ENCODE results near the gene NANOS3.

NANOS3 gene

DNA sequence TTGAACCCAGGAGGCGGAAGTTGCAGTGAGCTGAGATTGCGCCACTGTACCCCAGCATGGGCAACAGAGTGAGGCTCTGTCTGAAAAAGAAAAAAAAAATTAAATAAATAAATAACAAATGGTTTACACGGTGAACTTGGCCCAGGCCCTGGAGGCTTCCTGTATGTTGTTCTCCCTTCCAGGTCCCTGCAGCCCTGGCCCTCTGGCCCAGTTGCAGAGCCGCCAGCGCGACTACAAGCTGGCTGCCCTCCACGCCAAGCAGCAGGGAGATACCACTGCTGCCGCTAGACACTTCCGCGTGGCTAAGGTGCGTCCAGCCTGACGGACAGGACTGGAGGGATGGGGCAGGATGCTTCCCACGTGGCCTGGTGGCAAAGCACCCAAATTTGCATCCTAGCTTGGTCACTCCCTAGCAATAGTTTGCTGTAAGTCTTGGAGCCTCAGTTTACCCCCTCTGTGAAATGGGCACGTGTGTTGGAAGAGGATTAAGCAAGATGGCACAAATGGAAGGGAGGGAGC, 41.0 kb downstream of the NANOS3 start:
- TF ChIP-seq CTCF (IDR thresholded peaks at IDR 0.05): no peak

DNA sequence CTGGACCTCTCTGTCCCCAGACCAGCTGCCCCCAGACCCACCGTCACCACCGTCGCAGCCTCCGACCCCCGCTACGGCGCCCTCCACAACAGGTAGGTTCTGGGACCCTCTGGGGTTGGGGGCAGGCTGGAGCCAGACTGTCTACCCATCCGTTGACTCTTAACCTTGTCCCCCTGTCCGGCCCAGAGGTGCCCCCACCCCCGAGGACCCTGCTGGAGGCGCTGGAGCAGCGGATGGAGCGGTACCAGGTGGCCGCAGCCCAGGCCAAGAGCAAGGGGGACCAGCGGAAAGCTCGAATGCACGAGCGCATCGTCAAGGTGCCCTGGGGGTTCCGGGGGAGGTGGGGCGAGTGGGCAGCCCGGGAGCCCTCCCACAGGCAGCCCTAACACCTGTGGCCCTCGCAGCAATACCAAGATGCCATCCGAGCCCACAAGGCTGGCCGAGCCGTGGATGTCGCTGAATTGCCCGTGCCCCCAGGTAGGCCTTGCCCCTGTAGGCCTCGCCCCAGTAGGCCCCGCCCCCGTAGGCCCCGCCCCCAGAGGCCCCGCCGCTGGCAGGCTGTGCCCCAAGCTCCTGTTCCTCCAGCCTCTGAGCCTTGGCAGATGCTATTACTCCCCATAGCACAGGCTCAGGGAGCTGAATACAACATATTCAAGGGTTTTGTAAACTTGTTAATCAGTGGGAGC, 41.9 kb downstream of the NANOS3 start:
- TF ChIP-seq CTCF (IDR thresholded peaks at IDR 0.05): no peak

DNA sequence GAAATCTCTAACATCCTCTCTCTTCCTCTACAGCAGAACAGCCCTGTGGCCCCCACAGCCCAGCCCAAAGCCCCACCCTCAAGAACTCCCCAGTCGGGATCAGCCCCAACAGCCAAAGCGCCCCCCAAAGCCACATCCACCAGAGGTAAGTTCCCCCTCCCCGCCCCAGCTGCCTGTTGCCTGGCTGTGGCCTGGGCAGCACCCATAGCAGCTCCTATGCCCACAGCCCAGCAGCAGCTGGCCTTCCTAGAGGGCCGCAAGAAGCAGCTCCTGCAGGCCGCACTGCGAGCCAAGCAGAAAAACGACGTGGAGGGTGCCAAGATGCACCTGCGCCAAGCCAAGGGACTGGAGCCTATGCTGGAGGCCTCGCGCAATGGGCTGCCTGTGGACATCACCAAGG, 43.6 kb downstream of the NANOS3 start:
- TF ChIP-seq CTCF (IDR thresholded peaks at IDR 0.05): no peak

GRCh38 chr19:13920940-13921747, 44.2 kb downstream of the NANOS3 start:
- no peak for TF ChIP-seq CTCF (IDR thresholded peaks at IDR 0.05)

DNA sequence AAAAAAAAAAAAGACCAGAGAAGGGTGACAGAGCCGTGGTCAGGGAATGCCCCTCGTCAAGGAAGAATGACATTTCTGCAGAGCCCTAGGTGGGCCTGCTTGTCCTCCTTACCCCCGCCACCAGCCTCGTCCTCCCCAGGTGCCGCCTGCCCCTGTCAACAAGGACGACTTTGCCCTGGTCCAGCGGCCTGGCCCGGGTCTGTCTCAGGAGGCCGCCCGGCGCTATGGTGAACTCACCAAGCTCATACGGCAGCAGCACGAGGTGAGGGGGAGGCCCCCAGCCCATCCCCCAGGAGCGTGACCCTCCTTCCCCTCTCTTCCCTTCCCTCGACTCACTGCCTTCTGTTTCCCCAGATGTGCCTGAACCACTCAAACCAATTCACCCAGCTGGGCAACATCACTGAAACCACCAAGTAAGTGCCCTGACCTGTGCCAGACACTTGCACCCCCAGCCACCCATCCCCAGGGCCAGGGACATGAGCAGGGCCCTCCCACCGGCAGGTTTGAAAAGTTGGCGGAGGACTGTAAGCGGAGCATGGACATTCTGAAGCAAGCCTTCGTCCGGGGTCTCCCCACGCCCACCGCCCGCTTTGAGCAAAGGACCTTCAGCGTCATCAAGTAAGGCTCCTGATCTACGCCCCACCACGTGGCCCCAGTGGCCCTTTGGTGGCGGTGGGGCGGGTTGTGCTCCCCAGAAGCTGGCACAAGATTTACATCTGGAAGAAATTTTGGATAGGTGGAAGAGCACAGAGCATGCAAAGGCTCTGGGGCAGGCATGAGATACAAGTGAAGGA, 46.5 kb downstream of the NANOS3 start:
- no peak for TF ChIP-seq CTCF (IDR thresholded peaks at IDR 0.05)

- TF ChIP-seq CTCF (IDR thresholded peaks at IDR 0.05): no peak
These were observed 49.1 kb downstream of the NANOS3 start for GRCh38 chr19:13926010-13926409.

DNA sequence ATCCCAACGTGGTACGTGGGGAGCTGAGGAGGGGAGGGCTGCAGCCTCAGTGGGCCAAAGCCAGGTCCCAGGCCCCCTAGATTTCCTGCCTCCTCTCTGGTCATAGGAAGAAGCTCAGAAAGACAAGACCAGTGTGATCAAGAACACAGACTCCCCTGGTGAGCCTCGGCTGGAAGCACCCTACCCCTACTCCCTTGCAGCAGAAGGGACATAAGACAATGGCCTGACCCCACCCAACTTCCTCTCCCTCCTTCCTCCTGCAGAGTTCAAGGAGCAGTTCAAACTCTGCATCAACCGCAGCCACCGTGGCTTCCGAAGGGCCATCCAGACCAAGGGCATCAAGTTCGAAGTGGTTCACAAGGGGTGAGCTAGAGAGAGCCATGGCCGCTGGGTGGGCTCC, 49.8 kb downstream of the NANOS3 start:
- no peak for TF ChIP-seq CTCF (IDR thresholded peaks at IDR 0.05)
